T-helper 2 cell treated with Interferon-gamma antibody and Interleukin-4, amounts not matched to agents 100 ng/mL and 5 ng/mL, for 36 hours (primary cell): ENCODE results near the gene ILDR2. TPM values are rescaled to one million over a fixed set of nuclear protein-coding genes. Genes with fewer than 3 reads are reported as not detected.

ENCODE experiments used
- intact Hi-C: fragments of 100-400 bp; cut with micrococcal nuclease; formaldehyde crosslinking; loops from one replicate; pipeline ENCODE4 v1.15.1; 2023
- total RNA-seq: library from RNA; stranded (reverse); gene quantifications from 2 replicates; pipeline ENCODE4 v1.2.3, GENCODE V29; 2022

The ILDR2 gene
- total RNA-seq, 1 donor from 2014 or later, result 8.5 TPM

DNA sequence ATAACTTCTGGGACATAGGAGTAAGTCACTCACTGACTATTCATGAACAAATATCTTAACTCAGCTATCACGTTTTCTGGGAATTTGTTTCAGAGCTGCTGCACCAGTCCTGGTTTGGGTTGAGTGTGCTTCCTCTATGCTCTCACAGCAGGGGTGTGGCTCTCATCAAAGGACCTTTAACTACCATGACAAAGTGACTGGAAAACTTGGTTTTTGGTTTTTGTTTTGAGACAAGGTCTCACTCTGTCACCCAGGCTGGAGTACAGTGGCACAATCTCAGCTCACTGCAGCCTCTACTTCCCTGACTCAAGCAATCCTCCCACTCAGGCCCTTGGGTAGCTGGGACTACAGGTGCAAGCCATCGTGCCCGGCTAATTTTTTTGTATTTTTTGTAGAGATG, 4.1 kb downstream of the ILDR2 start:
- intact Hi-C loops, result no loop called here

GRCh38 chr1:166969074-166969677, 6.2 kb downstream of the ILDR2 start:
- intact Hi-C loops, result loop anchor here (2.0 kb wide), 1 partner anchor 58 kb away; no protein-coding TSS in a partner anchor

DNA sequence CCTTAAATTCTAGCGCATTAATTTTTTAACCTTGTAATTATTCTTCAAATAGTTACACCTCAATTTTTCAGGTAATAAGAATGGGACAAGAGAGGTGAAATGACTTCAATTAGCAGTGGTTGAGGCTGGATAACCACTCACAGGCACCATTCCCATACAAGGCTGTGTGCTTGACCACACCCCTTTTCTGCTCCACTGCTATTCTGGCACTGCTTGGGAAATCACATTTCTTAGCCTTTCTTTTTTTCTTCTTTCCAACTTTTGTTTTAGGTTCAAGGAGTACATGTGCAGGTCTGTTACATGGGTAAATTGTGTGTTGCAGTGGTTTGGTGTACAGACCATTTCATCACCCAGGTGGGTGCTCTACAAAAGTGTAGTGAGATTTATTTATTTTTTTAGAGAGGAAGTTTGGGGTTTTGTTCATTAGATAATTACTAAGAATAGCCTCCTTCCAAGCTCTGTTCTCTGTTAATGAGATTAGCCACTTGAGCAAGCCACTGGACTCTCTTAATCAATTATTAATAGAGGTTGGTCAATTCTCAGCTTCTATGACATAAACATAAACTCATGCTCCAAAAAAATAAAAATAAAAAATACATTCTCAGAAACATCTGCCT, 14.4 kb downstream of the ILDR2 start:
- intact Hi-C loops, result no loop called here

GRCh38 chr1:166956872-166957271, 18.5 kb downstream of the ILDR2 start:
- intact Hi-C loops, result no loop called here

- intact Hi-C loops, result no loop called here
These were observed 19.1 kb downstream of the ILDR2 start for GRCh38 chr1:166956057-166956850.

DNA sequence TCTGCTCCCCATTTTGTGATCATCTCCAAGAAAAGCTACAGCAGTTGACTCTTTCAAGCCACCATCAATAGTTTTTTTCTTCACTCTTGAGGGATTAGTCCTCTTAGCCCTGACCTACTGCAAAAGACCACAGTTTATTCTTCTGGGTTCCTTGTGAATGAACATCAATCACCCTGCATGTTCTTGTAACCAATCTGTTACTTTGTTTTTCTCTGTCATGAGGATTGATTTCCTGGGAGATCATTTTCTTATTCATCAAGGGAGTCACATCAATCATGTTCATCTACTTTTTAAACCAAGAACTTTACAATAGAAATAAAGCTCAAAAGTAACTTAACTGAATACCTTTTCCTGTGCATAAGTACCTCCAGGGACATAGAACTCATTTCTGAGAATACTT, 21.8 kb downstream of the ILDR2 start:
- intact Hi-C loops, result no loop called here

GRCh38 chr1:166952002-166952746, 23.2 kb downstream of the ILDR2 start:
- intact Hi-C loops, result no loop called here

- intact Hi-C loops, result no loop called here
These were observed 24.3 kb downstream of the ILDR2 start for GRCh38 chr1:166951050-166951449.

- intact Hi-C loops, result no loop called here
These were observed 25.2 kb downstream of the ILDR2 start for GRCh38 chr1:166950156-166950555.

DNA sequence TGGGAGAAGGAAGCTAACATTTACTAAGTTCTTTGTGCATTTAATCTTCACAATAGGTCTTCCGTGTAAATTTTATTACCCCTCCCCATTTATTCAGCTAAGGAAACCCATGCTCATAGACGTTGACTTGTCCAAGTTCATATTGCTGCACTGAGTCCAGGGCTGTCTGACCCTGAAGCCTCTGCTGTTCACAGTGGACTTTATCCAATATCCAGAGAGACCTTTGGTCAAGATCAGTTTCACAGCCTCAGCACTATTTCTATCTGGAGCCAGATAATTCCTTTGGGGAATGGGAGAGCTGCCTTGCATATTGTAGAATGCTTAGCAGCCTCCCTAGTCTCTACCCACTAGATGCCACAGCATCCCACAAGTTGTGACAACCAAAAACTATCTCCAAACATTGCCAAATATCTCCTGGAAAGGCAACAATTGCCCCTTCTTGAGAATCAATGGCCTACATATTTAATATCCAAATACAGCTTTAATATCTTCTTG, 26.4 kb downstream of the ILDR2 start:
- intact Hi-C loops, result no loop called here

DNA sequence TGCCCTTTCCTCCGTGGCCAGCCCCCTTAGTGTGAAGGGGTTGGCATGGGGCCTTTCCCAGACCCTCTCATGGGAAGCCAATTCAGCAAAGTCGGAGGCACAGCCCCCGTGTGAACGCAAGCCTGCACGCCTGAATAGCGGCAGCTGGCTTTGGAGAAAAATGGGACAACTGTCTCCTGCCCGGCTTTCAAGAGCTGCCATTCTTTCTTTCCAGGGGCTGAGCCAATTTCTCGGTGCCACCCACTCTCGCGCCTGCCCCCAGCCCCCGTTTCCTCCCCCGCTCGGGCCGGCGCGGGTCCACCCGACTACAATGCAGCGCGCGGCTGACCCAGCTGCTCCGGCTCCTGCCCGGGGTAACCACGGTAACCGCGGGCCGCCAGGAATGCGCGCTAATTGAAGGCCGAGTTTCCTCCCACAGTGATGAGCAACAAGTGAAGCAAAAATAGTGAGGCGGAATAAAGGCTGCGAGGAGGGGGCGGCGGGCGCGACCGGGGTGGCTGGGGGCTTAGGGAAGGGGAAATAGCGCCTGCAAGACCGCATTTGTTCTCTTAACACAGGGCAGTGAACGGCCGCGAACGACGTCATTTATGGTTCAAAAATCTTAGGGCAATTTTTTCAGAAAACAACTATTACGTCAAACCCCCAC, 27.8 kb downstream of the ILDR2 start:
- intact Hi-C loops, result loop anchor here (2.0 kb wide), 1 partner anchor 27 kb away; the partner anchor contains the start of gene ILDR2

GRCh38 chr1:166944186-166944967, 31.0 kb downstream of the ILDR2 start:
- intact Hi-C loops, result no loop called here

GRCh38 chr1:166939741-166940375, 35.5 kb downstream of the ILDR2 start:
- intact Hi-C loops, result no loop called here

GRCh38 chr1:166937962-166938361, 37.4 kb downstream of the ILDR2 start:
- intact Hi-C loops, result no loop called here

DNA sequence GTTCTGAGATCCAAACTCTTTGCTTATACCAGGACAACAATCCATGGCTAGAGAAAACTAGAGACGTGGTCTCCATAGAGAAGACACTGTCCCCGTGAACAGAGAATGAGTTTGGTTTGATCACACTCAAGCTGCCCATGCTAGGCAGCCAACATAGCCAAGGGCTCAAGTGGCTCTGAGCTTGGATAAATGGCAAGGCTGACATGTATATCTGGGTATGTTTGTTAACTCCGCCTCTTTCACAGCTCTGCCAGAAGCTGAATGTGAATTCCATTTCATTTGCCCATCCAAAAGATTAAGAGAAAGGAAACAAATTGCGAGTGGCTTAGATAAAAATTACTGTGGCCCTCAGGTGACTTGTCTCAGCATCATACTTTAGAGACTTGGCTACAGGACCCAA, 38.0 kb downstream of the ILDR2 start:
- intact Hi-C loops, result no loop called here

GRCh38 chr1:166933633-166934032, 41.7 kb downstream of the ILDR2 start:
- intact Hi-C loops, result no loop called here

GRCh38 chr1:166933140-166933539, 42.2 kb downstream of the ILDR2 start:
- intact Hi-C loops, result no loop called here

- intact Hi-C loops, result no loop called here
These were observed 45.4 kb downstream of the ILDR2 start for GRCh38 chr1:166929911-166930310.

- intact Hi-C loops, result no loop called here
These were observed 47.6 kb downstream of the ILDR2 start for GRCh38 chr1:166927701-166928100.
